ENCODE results near the gene CEBPE.
"Not testable (repeated sequence)": the region's sequence is repeated elsewhere in the genome, so short reads cannot be mapped to it uniquely, and the experiment has no call there.

Gene CEBPE

DNA sequence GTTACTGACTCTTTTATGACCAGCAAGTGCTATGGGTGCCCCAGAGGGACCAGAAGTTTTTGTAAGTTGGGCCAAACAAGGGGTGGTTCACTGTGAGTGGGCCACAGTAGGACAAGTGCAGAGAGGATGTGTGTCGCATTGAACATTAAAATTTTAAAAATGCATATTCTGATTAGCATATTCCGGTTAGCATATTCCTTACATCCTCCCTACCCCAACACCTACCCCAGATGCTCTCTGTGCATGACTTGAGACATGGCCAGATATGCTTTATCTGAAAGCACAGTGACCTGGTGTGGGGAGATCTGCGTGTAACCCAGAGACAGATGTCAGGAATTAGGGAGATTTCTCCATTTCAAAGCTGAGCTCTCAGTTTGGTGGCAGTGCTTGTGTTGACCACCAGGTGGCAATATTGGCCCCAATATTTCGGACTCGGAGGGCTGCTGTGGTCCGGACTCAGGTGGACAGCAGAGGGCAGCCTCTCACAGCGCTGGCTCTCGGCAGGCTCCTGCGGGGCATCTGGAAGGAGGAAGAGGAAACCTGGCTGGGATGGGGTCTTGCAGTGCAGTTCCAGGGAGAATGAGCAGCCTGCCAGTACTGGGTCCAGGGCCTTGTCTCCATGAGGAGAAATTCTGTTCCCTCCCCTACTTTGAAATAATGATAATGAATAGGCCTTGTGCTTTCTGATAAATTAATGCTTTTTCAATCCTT, 1.6 kb upstream of the CEBPE start:
- peak; percentile 74 for DNase-seq (ENCODE audit: low read depth)

DNA sequence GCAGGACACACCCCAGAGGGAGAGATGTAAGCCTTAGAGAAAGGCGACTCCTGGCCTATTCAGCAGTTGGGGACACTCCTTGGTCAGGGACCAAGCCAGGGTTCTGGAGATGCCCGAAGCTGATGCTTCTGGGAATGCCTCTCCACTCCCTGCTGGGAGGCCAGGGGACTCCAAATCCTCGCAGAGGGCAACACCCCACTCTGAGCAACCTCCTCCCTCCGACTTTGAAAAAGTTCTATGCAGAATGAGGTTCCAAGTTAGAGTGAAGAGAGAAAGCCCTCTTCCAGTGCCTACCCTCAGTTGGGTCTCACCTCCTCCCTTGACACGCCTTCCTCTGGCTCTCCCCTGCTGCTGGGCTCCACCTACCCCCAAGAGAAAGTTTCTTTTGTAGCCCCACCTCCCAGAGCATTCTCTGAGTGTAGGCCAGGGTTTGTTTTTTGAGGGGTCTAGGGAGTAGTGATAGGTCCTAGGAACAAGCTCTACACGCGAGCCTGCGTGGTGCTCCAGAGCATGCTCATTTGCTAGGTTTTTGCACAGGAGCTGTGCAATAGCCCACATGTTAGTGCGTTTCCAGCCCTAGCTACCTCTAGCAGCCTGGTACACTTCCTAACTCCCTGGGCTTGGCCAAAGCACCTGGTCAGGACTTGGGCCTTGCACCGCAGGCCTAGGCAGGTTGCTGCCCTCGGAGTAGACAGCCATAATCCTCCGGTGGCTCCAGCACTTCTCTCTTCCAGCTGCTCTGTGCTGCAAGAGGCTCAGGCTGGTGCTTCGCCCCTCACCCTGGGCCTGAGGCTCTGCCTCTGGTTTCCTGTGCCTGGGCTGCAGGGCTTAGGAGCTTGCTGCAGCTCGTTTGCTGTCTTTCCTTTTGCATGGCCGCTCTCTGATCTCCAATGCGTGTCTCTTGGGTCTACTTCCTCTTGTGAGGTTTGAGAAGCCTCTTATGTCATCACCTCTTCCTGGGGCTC, 590 bp upstream of the CEBPE start:
- DNase-seq (ENCODE audit: low read depth): no peak

DNA sequence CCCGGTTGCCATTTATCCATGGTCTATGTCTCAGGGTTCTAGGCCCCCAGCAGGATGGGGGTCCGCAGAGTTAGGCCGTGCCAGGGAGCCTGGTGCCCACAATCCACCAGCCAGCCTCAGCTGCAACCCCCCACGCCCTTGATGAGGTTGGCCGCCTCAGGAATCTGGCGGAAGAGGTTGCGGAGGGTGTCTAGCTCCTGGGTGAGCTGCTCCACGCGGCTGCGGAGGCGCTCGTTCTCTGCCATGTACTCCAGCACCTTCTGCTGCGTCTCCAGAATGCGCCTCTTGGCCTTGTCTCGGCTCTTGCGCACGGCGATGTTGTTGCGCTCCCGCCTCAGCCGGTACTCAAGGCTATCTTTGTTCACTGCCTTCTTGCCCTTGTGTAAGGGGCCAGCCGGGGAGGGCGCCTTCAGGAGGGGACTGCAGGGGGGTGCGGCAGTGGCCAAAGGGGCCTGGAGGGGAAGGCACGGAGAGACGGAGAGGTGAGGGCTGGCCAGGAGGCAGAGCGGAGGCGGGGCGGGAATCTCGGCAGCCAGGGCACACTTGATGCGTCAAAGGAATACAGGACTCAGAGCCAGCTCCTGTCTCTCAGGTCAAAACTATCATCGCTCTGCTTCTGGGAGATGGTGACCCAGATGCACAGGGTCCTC, 1.6 kb downstream of the CEBPE start:
- no peak for DNase-seq (ENCODE audit: low read depth)

DNA sequence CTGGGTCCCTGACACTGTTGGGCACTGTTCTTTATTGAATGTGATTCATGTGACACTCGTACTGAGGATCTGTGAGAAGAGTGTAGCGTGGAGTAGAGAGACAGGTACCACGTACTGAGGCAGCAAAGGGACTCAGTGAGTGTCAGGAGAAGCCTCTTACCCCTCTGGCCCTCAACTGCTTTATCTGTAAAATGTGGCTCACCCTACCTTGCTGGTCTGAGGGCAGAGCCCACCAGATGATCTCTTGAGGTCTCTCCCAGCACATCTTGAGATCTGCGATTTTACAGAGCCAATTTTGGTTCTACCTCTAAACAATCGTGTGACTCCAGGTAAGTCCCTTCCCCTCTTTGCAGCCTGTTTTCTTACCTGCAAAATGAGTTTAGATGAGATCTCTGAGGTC, 3.1 kb downstream of the CEBPE start:
- no peak for DNase-seq (ENCODE audit: low read depth)

DNA sequence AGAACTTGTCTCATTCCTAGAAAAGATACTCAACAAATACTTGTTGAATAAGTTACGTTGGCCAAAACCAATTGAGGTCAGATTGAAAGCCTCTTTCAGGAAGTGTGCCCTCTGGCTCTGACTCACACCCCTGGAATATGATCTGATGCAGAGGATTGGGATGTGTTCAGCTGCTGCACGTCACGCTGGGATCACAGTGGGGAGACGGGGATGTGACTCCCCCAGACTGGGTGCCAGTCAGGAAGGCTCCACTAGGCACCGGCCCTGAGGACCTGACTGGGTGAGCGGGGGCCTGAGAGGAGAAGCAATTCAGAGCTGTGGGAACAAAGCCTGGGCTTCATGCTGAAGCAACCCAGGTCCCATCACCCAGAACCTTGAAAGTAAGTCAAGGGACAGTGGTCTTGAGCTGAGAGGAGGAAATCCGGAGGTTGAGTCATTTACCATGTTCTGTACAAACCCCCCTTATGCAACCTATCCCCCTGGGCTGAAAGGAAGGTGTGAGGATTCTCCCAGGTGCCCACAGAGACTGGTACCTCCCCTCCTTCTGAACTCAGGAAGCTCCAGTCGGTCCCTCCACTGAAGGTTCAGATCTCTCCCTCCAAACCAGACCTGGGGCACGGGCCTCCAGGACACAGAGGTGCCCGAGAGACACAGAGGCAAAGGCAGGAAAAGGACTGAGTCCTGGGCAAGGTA, 3.9 kb downstream of the CEBPE start:
- no peak for DNase-seq (ENCODE audit: low read depth)

DNA sequence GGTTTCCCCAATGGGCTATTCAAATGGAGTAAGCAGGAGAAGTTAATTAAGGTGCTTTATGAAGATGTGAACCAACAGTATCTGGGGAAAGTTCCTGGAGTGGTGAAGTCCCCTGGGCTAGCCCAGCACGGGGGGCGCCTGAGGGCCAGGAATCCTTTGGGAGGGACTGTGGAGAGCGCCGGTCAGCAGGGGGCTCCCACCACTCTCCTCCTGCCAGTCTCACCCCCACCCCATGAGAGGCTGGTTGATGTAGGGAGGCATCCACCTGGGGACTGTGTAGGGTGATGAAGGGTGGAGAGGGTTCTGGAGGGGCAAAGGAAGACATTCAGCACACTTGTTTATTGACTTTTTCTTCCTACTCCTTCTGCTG, 4.4 kb downstream of the CEBPE start:
- no peak for DNase-seq (ENCODE audit: low read depth)

DNA sequence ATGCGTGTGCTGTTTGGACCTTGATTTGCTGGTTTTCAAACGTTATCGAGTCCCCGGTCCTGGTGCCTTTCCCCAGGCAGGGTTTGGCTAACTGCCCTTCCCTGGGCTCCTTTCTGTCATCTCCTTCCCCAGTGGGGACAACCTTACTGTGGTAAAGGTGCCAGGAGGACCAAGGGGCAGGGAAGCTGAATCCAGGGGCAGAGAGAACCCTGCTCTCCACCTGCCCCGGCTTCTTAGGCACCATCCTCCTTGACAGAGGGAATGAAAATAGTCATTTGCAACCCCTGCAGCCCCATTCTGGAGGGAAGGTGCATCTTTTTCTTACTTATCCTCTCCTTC, 5.0 kb downstream of the CEBPE start:
- DNase-seq (ENCODE audit: low read depth): no peak

DNA sequence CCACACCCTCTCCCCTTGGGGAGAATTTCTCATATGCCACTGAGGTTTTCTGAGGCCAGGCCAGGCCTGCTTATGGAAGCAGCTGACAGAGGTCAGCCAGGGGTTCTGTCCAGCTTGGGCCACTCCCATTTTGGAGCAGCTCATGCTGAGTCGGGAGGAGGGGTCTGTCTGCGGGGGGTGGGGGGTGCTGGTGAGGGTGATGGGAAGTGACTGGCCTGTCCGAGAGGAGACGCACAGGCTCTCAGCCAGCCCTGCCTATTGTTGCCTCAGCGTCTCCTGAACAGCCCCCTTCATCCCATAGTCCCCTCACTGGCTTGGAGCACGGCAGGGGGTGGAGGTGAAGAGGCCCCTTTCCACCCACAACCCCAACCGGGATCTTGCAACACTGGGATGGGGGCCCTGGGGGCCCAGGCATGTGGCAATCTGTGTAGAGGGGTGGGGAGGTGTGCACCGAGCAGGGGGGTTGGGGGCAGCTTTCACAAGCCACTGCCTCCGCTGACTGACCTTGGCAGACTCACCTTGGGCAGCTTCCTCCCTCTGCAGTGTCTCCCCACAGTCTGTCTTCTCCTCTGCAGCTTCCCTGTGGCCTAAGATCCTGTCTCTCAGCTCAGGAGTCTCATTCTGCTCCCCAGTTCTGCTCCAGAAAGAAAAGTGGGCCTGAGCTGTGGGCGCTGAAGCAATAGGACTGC, 5.5 kb downstream of the CEBPE start:
- no peak for DNase-seq (ENCODE audit: low read depth)

DNA sequence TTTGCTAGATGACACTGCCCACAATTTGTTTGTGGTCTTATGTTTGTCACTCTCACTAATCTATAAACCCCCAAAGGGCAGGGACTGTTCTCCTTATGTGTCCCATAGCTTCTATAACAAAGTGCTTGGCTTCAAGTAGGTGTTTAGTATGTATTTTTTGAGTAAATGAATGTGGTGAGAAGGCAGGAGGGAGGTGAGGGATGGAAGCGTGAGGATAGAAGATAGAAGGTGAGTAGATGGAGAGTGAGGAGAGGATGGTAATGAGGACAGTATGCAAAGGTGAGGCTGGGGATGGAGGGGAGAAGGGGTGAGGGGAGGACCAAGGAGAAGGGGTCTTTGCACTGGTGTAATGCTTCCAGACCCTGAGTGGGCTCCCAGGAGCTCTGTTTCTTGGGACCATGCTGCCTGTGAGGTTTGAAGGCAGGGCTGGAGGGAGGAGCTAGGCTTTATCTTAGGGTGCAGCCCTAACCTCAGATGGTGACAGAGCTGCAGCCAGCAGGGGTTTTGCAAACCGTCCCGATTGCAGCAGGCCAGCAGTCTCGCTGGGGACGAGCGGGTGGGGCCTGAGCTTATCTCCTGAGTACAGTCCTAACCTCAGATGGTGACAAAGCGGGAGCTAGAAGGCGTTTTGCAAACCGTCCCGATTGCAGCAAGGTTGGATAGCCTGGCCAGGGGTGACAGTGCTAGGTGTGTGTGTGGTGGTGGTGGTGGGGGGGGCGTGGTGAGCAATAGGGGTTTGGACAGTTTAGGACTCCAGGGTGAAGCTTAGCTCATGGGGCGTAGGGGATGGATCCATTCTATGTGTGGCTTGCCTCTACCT, 6.5 kb downstream of the CEBPE start:
- DNase-seq (ENCODE audit: low read depth): no peak

DNA sequence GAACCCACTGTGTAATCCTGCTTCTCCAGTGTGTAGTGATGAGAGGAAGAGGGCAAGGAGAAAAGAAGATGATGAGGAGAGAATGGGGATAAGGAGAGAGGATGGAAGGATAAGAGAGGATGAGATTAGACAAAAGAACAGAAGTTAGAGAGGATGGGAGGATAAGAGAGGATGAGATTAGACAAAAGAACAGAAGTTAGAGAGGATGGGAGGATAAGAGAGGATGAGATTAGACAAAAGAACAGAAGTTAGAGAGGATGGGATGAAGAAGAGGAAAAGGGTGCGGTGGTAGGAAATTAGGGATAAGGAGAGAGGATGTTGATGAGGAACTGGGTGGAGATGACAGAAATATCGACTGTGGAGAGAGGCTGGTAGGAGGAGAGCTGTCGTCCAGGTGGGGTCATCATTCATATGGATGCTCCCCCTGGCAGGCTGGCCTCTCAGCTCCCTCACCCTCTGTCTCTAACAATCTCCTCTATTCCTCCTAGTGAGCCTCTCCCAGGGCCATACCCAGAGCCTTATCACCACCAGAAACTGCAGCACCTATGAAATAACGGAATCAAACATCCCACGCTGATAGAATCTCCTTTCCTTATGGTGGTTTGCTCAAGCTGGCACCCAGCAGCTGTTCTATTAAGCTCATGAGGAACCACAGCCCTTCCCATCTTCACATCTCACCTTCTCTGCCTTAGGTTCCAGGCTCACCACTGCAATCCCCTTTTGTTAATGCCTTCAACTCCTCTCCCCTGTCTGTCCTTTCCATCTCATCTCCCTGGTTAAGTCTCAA, 8.3 kb downstream of the CEBPE start:
- DNase-seq (ENCODE audit: low read depth): no peak

DNA sequence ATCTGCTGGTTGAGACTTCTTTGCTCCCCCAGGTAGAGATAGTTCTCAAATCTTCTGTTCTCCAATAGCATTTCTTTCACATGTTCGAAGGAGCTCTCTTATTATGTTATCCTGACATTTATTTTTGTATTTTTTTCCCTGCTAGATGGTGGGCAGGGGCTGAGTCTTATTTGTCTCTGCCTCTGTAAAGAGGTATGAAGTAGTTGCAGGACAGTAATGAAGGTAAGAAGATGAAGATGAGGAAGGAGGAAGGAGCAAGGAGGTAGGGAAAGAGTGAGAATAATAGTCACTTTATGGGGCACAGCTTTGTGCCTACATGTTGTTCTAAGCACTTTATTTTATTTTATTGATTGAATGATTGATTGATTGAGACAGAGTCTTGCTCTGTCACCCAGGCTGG, 9.3 kb downstream of the CEBPE start:
- DNase-seq (ENCODE audit: low read depth): no peak

DNA sequence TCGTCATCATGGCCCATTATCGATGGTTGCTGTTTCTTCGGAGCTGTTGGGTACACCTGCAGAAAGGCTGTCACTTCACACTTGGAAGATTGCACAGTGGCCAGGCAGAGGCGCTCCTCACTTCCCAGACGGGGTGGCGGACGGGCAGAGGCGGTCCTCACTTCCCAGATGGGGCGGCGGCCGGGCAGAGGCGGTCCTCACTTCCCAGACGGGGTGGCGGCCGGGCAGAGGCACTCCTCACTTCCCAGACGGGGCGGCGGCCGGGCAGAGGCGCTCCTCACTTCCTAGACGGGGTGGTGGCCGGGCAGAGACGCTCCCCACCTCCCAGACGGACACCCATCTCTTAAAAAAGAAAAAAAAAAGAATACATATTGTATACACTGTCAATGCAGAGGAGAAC, 10.9 kb downstream of the CEBPE start:
- DNase-seq (ENCODE audit: low read depth): not testable (repeated sequence)

DNA sequence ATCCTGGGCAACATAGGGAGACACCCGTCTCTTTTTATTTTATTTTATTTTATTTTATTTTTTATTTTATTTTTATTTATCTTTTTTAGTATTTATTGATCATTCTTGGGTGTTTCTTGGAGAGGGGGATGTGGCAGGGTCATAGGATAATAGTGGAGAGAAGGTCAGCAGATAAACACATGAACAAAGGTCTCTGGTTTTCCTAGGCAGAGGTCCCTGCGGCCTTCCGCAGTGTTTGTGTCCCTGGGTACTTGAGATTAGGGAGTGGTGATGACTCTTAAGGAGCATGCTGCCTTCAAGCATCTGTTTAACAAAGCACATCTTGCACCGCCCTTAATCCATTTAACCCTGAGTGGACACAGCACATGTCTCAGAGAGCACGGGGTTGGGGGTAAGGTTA, 11.4 kb downstream of the CEBPE start:
- DNase-seq (ENCODE audit: low read depth): not testable (repeated sequence)

DNA sequence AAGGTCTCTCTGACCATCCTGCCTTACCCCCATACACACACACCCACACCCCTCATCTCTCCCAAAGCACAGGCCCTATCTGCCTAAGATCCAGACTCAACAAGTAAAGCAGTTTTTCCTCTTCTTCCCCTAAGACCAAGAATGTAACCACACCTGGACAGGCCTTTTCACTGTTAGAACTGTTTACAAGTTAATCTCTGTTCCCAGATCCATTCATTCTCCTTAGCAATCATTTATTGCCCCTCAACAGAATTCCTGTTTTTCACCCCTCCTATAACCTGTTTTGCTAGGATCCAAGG, 12.4 kb downstream of the CEBPE start:
- DNase-seq (ENCODE audit: low read depth): no peak

DNA sequence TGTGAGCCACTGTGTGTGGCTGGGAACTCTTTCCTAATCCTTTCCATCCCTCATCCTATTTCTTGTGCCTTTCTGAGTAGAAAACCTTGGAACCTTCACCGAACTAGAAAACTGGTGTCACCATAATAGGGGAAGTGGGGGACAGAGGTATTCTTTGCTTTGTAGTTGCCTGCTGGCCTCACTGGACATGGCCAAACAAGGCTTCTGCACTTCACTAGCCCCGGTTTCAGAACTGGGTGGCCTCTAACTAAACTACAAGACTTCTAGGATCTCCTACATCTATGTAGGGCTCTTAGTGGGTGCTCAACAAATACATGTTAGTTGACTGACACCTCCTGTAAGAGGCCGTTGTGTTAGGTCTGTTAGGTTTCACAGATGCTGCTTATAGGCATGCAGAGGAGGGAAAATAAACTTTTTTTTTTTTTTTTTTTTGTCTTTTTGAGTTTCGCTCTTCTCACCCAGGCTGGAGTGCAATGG, 13.7 kb downstream of the CEBPE start:
- DNase-seq (ENCODE audit: low read depth): no peak

DNA sequence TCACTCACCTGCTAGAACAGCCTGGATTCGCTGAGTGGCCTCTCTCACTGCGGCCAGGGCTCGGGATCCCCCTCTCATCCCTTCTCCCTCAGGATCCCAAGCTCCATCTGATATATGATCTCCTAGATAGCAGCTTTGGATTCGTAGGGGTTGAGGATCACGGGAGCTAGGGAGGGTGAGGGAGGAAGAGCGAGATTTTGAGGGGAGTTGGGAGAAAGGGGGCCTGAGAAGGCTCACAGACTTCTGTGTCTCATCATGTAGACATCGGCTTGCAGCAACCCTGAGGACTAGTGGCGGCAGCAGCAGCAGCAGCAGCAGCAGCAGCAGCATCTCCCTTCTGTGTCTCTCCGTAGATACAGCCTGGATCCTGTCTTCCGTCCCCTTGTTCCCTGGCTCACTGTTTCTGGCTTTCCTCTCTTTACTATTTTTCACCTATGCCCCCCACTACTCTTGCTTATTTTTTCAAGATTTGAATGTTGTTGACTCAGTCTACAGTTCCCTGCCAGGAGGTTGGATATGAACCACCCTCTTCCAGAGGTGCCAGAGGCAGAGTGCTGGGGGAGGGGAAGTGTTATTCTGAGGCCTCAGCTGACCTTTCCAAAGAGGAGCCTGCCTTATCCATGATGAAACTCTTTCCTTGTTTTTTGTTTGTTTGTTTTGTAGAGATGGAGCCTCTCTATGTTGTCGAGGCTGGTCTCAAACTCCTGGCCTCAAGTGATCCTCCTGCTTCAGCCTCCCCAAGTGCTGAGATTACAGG, 14.3 kb downstream of the CEBPE start, which contains the start of gene CIROP:
Gene CIROP (minus strand): TSS at position 399 of the 757 bp plus-strand sequence. CDS start 69 bp downstream, at position 330.
- DNase-seq (ENCODE audit: low read depth): no peak

DNA sequence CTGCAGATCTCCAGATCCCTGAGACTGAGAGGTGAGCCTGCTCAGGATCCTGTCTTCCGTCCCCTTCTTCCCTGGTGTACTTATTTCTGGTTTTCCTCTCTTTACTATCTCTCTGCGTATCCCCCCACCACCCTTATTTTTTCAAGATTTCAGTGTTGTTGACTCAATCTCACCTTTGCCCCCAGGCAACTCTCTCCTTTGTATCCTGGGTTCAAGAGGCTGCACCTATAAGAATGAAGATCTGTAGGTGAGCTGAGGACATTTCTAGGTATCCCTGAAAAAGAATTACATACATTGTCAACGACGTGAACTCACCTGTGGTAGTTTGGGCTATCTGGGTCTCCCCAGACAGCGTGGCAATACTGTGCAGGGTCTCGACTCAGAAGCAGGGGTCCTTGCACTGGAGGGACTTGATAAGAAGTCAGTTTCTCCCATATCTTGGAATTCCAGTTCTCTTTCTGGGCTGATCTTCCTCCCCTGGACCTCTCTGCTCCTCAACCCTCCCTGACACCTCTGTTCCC, 14.9 kb downstream of the CEBPE start:
- no peak for DNase-seq (ENCODE audit: low read depth)

DNA sequence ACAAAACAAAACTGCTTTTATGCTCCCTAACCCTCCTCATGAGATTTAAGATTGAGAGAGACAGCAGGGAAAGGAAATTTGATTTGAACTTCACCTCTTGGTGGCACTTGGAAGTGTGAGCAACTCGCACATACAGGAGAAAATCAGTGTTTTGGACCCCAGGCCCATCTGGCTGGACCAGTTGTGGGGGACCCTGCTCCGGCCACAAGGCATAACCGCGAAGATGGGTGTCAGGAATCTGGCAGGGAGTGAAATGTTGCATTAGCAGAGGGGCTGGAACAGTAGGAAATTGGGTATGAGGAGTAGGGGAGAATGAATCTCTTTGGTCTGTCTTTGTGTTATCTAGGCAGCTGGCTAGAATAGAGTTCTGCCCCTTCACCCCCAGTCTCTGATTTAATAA, 15.5 kb downstream of the CEBPE start:
- DNase-seq (ENCODE audit: low read depth): no peak

DNA sequence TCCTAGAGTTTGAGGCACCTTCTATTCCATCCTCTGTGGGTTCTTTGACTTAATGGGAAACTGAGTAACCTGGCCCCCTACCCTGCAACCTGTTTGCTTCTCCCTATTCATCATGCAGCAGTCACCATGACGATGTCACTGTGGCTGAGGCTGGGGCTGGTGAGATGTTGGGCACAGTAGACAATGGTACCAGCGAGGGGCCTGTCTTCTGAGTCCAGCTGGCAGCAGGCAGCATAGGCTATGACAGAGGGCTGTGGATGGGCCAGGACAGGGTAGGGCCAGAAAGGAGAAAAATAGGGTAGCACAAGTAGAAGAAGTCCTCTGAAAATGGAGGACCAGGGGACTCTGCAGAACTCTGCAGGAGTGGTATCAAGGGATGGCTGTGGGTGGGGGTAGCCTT, 16.3 kb downstream of the CEBPE start:
- DNase-seq (ENCODE audit: low read depth): no peak

All from activated T-cell treated with anti-CD3 and anti-CD28 coated beads for 24 hours (primary cell).